Mesothelial cell of epicardium (in vitro differentiated cells): ENCODE data around the gene HOXC6. TPM values are rescaled to one million over a fixed set of nuclear protein-coding genes. Genes with fewer than 3 reads are reported as not detected.

Source experiments
- DNase-seq, 2 experiments: peaks; one replicate each; pipeline ENCODE4 v3.0.0; 2021; ENCODE audit warnings: low spot score in 2 of 2; ENCODE audit not compliant: unreplicated experiment in 2 of 2
- H3K27ac Mint-ChIP-seq: 2 replicates; pipeline ENCODE4 v1.8.0; 2021; ENCODE audit warnings: mixed read lengths
- H3K27me3 Mint-ChIP-seq: 2 replicates; pipeline ENCODE4 v1.8.0; 2021; ENCODE audit warnings: low read depth, mixed read lengths
- H3K36me3 Mint-ChIP-seq: 2 replicates; pipeline ENCODE4 v1.8.0; 2021; ENCODE audit warnings: mixed read lengths
- H3K4me1 Mint-ChIP-seq: 2 replicates; pipeline ENCODE4 v1.8.0; 2021; ENCODE audit warnings: mixed read lengths
- H3K4me3 Mint-ChIP-seq: 2 replicates; pipeline ENCODE4 v1.8.0; 2021; ENCODE audit warnings: mild to moderate bottlenecking, moderate library complexity, mixed read lengths
- H3K9me3 Mint-ChIP-seq: 2 replicates; pipeline ENCODE4 v1.8.0; 2021; ENCODE audit warnings: mixed read lengths
- total RNA-seq: library from RNA; stranded (reverse); gene quantifications from 3 replicates; pipeline ENCODE4 v1.2.1, GENCODE V29; 2021
- TF ChIP-seq, protein P1 (sequence below): fragments of 200-600 bp; sonication (generic); IDR thresholded peaks from one replicate; pipeline ENCODE4 v1.5.0; 2021; ENCODE audit warnings: antibody characterized with exemption; ENCODE audit not compliant: unreplicated experiment

HOXC6 gene
- total RNA-seq, 1 donor from 2014 or later, result 15.5 TPM

DNA sequence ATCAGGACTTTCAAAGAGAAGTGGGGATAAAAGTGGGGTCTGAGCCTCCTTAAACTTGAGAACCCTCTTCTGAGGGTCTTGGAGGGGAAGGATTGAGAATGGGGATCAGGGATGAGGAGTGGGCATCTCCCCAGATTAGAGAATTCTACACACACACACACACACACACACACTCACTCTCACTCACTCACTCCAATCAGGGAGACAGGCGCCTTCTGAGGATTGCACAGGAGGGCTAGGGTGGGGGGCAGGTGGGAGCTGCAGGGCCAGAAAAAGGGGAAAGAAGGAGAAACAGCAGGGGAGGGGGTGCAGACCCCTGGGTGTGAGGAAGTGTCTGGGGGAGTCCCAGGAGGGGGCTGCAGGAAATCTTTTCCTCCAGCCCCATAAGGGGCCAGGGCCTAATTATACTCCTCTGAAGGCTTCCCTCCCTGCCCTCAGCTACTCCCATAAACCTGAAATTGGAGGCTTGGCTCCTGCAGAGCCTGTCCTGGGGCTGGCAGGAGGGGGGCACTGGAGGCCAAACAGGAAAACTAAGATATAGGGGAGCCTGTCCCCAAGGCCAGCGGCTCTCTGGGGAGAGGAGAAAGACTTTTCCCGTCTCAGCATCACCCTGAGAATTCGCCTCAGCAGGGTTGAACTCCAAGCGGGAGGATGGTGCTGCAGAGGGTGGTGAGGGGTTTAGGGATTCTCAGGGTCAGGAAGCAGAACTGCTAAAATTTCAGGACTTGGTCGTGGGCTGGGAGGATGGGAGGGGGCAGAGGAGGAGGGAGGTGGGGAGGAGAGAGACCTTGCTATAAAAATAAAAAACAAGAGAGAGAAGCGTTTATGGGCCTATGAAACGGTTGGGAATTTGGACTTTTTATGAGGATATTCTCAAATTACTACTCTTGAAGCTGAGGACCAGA, 26.7 kb upstream of the HOXC6 start:
- H3K4me3 Mint-ChIP-seq, result peak overlapping the region; percentile 71
- DNase-seq, result no peak
- peaks cover 3% of the 10 kb centered on the region for H3K36me3 Mint-ChIP-seq
- H3K27ac Mint-ChIP-seq, result no peak overlapping the region
- H3K4me1 Mint-ChIP-seq, result peaks cover 24% of the 10 kb centered on the region
- TF ChIP-seq, protein P1, sequence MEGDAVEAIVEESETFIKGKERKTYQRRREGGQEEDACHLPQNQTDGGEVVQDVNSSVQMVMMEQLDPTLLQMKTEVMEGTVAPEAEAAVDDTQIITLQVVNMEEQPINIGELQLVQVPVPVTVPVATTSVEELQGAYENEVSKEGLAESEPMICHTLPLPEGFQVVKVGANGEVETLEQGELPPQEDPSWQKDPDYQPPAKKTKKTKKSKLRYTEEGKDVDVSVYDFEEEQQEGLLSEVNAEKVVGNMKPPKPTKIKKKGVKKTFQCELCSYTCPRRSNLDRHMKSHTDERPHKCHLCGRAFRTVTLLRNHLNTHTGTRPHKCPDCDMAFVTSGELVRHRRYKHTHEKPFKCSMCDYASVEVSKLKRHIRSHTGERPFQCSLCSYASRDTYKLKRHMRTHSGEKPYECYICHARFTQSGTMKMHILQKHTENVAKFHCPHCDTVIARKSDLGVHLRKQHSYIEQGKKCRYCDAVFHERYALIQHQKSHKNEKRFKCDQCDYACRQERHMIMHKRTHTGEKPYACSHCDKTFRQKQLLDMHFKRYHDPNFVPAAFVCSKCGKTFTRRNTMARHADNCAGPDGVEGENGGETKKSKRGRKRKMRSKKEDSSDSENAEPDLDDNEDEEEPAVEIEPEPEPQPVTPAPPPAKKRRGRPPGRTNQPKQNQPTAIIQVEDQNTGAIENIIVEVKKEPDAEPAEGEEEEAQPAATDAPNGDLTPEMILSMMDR, result no peak
- H3K27me3 Mint-ChIP-seq, result peaks cover 100% of the 10 kb centered on the region
- no peaks in the 10 kb centered on the region for H3K9me3 Mint-ChIP-seq

DNA sequence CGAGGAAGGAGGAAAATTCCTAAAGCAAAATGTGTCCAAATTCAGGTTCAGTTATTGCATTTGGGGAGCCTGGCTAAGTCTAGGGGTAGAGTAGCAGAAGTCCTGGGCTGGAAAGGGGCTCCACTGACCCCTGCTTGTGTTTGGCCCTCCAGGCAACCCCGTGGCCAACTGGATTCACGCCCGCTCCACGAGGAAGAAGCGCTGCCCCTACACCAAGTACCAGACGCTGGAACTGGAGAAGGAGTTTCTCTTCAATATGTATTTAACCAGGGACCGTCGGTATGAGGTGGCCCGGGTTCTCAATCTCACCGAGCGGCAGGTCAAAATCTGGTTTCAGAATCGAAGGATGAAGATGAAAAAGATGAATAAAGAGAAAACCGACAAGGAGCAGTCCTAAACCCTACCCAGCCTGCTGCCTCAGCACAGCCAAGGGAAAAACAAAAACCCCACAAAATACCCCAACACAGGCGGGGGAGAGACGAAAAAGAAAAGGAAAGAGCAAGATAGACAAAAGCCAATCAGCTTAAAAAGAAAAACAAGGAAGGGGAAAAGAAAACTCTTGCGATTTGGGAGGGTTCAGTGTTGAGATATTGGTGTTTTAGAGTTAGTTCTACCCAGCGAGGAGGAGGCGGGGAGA, 25.8 kb upstream of the HOXC6 start:
- H3K36me3 Mint-ChIP-seq, result peaks cover 3% of the 10 kb centered on the region
- no peaks in the 10 kb centered on the region for H3K9me3 Mint-ChIP-seq
- no peak for DNase-seq
- H3K4me1 Mint-ChIP-seq, result peaks cover 24% of the 10 kb centered on the region
- H3K27me3 Mint-ChIP-seq, result peaks cover 100% of the 10 kb centered on the region
- TF ChIP-seq, protein P1, result no peak
- no peak overlapping the region for H3K27ac Mint-ChIP-seq
- no peak overlapping the region for H3K4me3 Mint-ChIP-seq

DNA sequence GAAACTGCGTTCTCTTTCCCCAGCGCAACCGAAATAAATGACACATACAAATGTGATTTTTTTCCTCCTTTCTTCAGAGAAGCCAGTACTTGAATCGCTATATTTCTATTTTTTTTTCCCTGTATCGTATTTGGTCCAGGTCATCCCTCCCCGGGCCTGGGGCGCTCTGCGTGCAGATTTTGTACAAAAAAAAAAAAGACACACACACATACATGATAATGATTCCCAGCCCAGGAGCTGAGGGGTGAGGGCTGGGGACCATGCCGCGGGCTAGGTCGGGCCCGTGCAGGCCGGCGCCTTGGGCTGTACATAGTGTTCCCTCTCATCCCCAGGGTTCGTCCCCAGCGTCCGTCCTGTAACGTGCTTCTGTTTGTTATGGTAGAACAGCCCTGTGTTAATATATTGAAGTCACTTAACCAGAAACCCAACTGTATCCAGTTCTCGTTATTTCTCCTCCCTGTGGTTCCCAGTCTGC, 25.3 kb upstream of the HOXC6 start:
- Mint-ChIP-seq H3K4me1 (peaks cover 24% of the 10 kb centered on the region), H3K9me3 (no peaks in the 10 kb centered on the region), H3K36me3 (peaks cover 3% of the 10 kb centered on the region), H3K27me3 (peaks cover 100% of the 10 kb centered on the region), H3K4me3 (no peak overlapping the region), H3K27ac (no peak overlapping the region)
- no peak for DNase-seq
- TF ChIP-seq, protein P1, result no peak

DNA sequence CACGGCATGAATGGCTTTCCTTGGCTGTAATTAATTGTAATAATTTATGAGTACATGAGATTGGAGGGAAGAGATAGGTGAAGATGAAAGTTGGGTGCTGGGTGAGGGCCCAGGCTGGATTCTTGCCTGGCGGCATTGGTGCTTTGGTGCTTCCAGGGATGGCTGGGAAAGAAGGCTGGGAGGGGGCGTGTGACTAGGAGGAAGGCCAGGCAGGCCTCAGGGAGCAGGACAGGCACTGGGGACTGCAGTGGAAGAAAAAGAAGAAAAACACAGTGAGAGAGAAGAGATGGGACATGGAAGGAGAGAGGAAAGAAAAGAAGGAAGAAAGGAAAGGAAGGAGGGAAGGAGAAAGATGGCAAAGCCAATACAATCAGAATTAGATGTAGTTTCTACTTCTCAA, 24.6 kb upstream of the HOXC6 start:
- TF ChIP-seq, protein P1, result no peak
- Mint-ChIP-seq H3K4me1 (peaks cover 24% of the 10 kb centered on the region), H3K36me3 (peaks cover 3% of the 10 kb centered on the region), H3K27ac (no peak overlapping the region), H3K4me3 (no peak overlapping the region), H3K27me3 (peaks cover 99% of the 10 kb centered on the region), H3K9me3 (no peaks in the 10 kb centered on the region)
- DNase-seq, result no peak

DNA sequence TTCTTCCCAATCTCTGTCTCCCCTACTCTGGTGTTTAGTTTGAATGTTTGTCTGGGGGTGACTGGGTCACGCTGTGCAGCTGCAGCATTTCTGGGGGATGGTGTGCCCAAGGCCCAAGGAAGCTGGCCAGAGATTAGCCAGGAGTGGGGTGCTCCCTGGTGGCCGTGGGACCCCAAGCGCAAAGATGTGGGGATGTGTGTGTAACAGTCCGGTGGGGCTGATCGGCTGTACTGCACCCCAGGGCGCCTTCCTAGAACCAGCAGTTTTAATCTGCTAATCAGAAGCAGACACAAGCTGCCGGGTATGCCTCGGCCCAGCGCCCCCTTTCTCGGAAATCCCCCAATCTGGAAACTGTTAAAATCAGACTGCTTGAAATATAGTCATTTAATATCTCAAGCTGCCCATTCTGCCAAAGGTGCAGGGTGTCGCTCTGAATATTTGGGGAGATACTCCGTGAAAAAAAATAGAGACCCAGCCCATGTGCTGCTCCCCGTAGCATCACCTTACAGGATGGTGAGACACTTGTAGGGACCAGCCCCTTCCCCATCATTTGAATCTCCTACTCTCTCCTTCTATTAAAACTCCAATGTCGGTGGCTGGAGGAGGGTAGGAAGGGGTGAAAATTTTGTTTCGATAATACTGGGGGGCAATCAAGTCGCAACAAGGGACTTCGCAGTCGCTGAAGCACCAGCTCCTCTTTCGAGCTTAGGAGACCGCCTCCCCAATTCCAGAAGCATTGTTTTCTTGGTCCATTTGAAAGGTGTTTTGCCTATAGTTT, 24.0 kb upstream of the HOXC6 start:
- Mint-ChIP-seq H3K36me3 (peaks cover 3% of the 10 kb centered on the region), H3K27ac (no peak overlapping the region), H3K27me3 (peaks cover 96% of the 10 kb centered on the region), H3K4me1 (peaks cover 28% of the 10 kb centered on the region), H3K4me3 (no peak overlapping the region), H3K9me3 (no peaks in the 10 kb centered on the region)
- TF ChIP-seq, protein P1, result no peak
- no peak for DNase-seq
